ENCODE measurements around the gene MAP6. TPM values are rescaled to one million over a fixed set of nuclear protein-coding genes. Genes with fewer than 3 reads are reported as not detected.

MAP6 gene
- total and polyA plus RNA-seq, 9 of the 15 experiments (the other 6 are each of a cell fraction or from before 2014, with no cell fraction given): not detected

GRCh38 chr11:75562836-75563484, 105.9 kb downstream of the MAP6 start (continued):
- TF ChIP-seq ZBTB11 (CRISPR knock-in tag; IDR thresholded peaks at IDR 0.05) (peak in 1 of 3 experiments; percentile 7; a peak in 1 of 6 replicates), HOXB6 (CRISPR knock-in tag; IDR thresholded peaks at IDR 0.05; ENCODE audit: borderline replicate concordance) (no peak), EP300 (IDR thresholded peaks at IDR 0.05; ENCODE audit: low read length) (peak; percentile 7; the same call in 1 of the 2 replicates), RFX7 (CRISPR knock-in tag; IDR thresholded peaks at IDR 0.05) (no peak), SP1 (CRISPR knock-in tag; IDR thresholded peaks at IDR 0.05) (peak; percentile 35; the same call in 1 of the 2 replicates), HIVEP1 (CRISPR knock-in tag; IDR thresholded peaks at IDR 0.05) (no peak), ZC3H4 (CRISPR knock-in tag; IDR thresholded peaks at IDR 0.05; ENCODE audit: borderline replicate concordance) (0 out of 2 replicates have a peak, but pooled peaks have one; percentile 25), NR1H2 (CRISPR knock-in tag; IDR thresholded peaks at IDR 0.05) (no peak), MYC (IDR thresholded peaks at IDR 0.05; ENCODE audit: low read depth, low read length) (0 out of 2 replicates have a peak, but pooled peaks have one; percentile 1), MYC (CRISPR knock-in tag; IDR thresholded peaks at IDR 0.05; ENCODE audit: borderline replicate concordance, low read depth) (no peak), ZNF778 (CRISPR knock-in tag; IDR thresholded peaks at IDR 0.05) (no peak), PHF21A (IDR thresholded peaks at IDR 0.05; ENCODE audit: borderline replicate concordance, low read depth) (peak; percentile 98), SMARCB1 (IDR thresholded peaks at IDR 0.05; ENCODE audit: insufficient read length, low read depth) (no peak), POLR2A (conservative IDR thresholded peaks at IDR 0.05) (peak; percentile 80), POLR2H (tag; IDR thresholded peaks at IDR 0.05; ENCODE audit: low read depth) (peak; percentile 42; the same call in 1 of the 2 replicates), CAMTA2 (CRISPR knock-in tag; conservative IDR thresholded peaks at IDR 0.05) (no peak), CLOCK (CRISPR knock-in tag; IDR thresholded peaks at IDR 0.05; ENCODE audit: borderline replicate concordance) (no peak), NR2C1 (IDR thresholded peaks at IDR 0.05) (no peak), NR2C1 (tag; IDR thresholded peaks at IDR 0.05) (no peak), NFE2L1 (tag; IDR thresholded peaks at IDR 0.05; ENCODE audit: borderline replicate concordance, low read depth) (no peak), ZBTB5 (IDR thresholded peaks at IDR 0.05) (no peak), FUS (optimal IDR thresholded peaks at IDR 0.05; ENCODE audit: low read depth, low read length) (no peak)

Data from K562 (cell line).